Measurements from ENCODE around the gene PLXNA4. TPM values are rescaled to one million over a fixed set of nuclear protein-coding genes. Genes with fewer than 3 reads are reported as not detected.

Gene PLXNA4
- total and polyA plus RNA-seq, 8 donors = 1.9 to 6.6 (median 3.4) TPM

DNA sequence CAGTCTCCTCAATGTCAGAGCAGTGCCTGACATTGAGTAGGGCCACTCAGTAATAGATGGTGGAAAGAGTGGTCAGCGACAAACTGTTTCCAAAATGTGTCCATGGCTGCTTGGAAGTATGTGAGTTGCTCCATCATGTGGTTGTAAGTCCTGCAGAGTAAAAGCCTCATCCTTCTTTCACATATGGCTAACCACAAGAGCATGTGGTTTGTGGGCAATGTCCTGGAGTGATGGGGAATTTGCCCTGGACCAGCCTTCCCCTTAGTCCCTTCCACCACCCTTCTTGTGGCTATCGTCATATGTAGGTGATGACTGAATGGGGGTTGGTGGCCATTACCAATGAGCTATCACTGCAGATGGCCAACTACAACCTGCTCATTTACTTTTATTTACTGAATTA lies 33.0 kb upstream of the PLXNA4 start:
- Histone ChIP-seq H3K9me3 (no peaks in the 10 kb centered on the region), H3K27me3 (no peaks in the 10 kb centered on the region), H3K36me3 (no peaks in the 10 kb centered on the region), H3K4me1 (no peaks in the 10 kb centered on the region), H3K4me3 (no peak overlapping the region), H3K27ac (no peak overlapping the region)
- TF ChIP-seq, protein P1, sequence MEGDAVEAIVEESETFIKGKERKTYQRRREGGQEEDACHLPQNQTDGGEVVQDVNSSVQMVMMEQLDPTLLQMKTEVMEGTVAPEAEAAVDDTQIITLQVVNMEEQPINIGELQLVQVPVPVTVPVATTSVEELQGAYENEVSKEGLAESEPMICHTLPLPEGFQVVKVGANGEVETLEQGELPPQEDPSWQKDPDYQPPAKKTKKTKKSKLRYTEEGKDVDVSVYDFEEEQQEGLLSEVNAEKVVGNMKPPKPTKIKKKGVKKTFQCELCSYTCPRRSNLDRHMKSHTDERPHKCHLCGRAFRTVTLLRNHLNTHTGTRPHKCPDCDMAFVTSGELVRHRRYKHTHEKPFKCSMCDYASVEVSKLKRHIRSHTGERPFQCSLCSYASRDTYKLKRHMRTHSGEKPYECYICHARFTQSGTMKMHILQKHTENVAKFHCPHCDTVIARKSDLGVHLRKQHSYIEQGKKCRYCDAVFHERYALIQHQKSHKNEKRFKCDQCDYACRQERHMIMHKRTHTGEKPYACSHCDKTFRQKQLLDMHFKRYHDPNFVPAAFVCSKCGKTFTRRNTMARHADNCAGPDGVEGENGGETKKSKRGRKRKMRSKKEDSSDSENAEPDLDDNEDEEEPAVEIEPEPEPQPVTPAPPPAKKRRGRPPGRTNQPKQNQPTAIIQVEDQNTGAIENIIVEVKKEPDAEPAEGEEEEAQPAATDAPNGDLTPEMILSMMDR (IDR thresholded peaks at IDR 0.05) = no peak
- intact Hi-C loops (cut with DNase I) = no loop called here
- ATAC-seq = no peak
- DNase-seq = no peak

DNA sequence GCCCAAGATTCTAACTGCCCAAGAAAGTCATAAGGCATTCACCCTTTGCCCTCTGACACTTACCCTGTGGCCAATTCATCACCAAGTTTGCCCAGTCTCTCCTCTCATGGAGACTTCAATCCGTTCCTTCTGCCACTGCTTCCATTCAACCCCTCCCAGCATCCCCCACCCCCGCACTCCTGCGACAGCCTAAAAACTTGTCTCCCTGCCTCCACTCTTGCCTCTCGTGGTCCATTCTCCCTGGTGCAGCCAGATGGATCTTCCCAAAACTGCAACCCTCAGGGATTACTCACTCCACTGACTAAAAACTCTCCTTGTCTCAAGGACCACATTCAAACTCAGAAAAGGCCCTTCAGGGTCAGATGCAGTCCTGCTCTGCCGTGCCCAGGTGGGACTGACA lies 32.3 kb upstream of the PLXNA4 start:
- ATAC-seq (no peak), DNase-seq (no peak)
- TF ChIP-seq, protein P1 (IDR thresholded peaks at IDR 0.05) = no peak
- H3K9me3 ChIP-seq = no peaks in the 10 kb centered on the region
- H3K36me3 ChIP-seq = no peaks in the 10 kb centered on the region
- no peaks in the 10 kb centered on the region for H3K4me1 ChIP-seq
- intact Hi-C loops (cut with DNase I) = no loop called here
- no peaks in the 10 kb centered on the region for H3K27me3 ChIP-seq
- H3K27ac ChIP-seq = no peak overlapping the region
- H3K4me3 ChIP-seq = no peak overlapping the region

DNA sequence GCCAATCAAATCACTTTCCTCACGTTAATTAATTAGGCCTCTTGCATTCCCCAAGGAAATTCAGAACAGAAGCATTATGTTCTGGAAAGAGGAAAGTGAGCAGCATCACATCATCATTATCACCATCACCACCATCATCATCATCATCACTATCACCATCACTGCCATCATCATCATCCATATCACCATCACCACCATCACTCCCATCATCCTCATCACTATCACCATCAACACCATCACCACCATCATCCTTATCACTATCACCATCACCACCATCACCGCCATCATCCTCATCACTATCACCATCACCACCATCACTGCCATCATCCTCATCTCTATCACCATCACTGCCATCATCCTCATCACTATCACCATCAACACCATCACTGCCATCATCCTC lies 31.4 kb upstream of the PLXNA4 start:
- H3K27me3 ChIP-seq = no peaks in the 10 kb centered on the region
- intact Hi-C loops (cut with DNase I) = no loop called here
- ATAC-seq (no peak), DNase-seq (no peak)
- H3K4me3 ChIP-seq = no peak overlapping the region
- no peaks in the 10 kb centered on the region for H3K9me3 ChIP-seq
- no peak overlapping the region for H3K27ac ChIP-seq
- H3K36me3 ChIP-seq = no peaks in the 10 kb centered on the region
- TF ChIP-seq, protein P1 (IDR thresholded peaks at IDR 0.05) = no peak
- H3K4me1 ChIP-seq = no peaks in the 10 kb centered on the region

DNA sequence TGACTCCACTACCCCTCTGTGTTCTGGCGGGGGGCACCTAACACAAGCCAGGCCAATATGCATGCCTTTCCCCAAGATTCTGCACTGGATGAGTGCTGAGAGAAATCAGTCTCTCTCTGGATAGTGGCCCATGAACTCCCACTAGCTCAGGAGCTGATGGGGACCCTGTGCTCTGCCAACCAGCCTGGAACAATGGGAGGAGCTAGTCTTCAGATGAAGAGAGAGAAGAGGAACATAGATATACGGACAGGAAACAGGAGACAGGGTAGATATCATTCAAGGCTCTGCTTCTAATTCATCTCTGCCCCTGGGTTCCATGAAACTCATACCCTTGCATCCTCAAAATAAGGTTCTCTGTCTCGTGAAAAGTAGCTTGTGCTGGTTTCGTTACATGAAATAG lies 27.9 kb upstream of the PLXNA4 start:
- intact Hi-C loops (cut with DNase I) = no loop called here
- Histone ChIP-seq H3K9me3 (no peaks in the 10 kb centered on the region), H3K36me3 (no peaks in the 10 kb centered on the region), H3K27ac (no peak overlapping the region), H3K4me1 (no peaks in the 10 kb centered on the region), H3K4me3 (no peak overlapping the region), H3K27me3 (no peaks in the 10 kb centered on the region)
- ATAC-seq (no peak), DNase-seq (no peak)
- TF ChIP-seq, protein P1 (IDR thresholded peaks at IDR 0.05) = no peak

DNA sequence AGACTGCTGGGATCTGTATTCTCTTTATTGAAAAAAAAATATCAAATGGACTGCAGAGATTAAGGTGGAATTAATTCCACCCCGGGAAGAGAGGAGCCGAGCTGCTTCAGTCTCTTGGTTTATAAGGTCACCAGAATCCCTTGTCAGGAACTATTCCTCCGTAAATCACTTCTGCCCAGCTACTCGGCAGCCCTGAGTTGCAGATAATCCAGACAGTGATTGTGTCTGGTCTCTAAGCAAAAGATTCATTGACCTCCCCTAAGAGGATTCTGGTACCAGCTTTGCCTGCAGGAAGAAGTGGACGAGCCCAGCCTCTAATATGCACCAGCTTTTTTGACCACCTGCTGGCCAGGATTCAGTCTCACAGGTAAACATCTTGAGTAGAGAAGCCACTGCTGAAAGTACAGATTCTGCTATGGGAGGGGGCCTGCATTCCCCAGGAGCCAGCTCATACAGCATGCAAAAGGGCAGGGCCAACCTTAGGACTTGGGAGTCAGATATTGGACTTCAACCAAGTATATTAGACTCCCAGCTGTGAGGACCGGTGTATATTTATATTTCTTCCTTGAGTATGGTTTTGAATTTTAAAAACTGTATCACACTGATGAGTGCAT lies 27.1 kb upstream of the PLXNA4 start:
- Histone ChIP-seq H3K27ac (no peak overlapping the region), H3K4me1 (no peaks in the 10 kb centered on the region), H3K4me3 (no peak overlapping the region), H3K9me3 (no peaks in the 10 kb centered on the region), H3K27me3 (no peaks in the 10 kb centered on the region), H3K36me3 (no peaks in the 10 kb centered on the region)
- intact Hi-C loops (cut with DNase I) = no loop called here
- no peak for DNase-seq
- TF ChIP-seq, protein P1 (IDR thresholded peaks at IDR 0.05) = no peak
- ATAC-seq = no peak
